NCI-H748 (cell line): ENCODE results near the gene DFFB.

ENCODE experiments used
- DNase-seq: peaks from one replicate; lab custom pipeline; 2025; ENCODE audit not compliant: unreplicated experiment; lab: John Stamatoyannopoulos, UW

Gene DFFB

DNA sequence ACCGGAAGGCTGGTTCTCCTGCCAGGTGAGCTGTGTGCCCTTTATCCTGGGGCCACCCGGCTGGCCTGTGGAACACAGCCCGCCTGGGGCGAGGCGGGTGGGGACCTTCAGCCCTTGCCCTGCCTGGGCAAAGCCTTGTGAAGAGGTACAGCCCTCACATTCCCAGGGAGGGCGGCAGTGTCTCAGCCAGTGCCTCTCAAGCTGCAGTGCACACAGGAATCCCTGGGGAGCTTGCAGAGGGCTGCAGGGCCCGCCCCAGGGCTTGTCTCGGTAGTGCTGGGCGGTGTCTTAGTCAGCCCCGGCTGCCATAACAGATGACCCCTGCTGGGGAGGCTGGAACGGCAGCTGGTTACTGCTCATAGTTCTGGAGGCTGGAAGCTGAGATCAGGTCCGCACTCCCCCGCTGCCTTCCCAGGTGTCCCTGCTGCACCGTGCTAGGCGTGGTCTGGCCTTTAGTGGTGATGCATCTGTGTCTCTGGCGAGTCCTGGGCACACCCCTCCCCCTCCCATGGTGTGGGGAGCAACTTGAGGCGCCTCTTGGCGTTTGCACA lies 12.6 kb downstream of the DFFB start:
- DNase-seq, result no peak

DNA sequence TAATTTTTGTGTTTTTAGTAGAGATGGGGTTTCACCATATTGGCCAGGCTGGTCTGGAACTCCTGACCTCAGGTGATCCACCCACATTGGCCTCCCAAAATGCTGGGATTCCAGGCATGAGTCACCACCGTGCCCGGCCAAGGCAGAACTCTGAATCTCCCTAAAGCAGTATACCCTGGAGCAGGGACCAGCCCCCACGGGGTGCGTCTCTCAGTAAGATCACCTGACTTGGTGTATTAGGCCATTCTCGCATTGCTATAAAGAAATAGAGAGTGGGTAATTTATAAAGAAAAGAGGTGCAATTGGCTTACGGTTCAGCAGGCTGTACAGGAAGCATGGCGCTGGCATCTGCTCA lies 14.2 kb downstream of the DFFB start:
- no peak for DNase-seq

DNA sequence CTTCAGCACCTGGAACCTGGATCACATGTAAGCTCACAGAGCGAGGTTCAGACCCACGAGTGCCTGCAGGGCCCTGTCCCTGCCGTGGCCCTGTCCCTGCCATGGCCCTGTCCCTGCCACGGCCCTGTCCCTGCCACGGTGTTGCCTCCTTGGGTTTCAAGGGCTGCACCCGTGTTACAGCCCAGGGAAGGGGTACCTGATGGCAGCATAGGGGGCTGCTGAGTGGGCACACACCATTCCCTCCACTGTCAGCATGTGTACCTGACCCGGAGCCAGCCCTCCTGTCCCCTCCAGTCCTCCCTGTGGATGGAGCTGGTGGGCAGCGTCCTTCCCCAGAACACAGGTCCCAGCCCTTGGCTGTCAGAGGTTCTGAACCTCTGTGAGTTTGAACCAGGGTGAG lies 15.3 kb downstream of the DFFB start:
- no peak for DNase-seq

DNA sequence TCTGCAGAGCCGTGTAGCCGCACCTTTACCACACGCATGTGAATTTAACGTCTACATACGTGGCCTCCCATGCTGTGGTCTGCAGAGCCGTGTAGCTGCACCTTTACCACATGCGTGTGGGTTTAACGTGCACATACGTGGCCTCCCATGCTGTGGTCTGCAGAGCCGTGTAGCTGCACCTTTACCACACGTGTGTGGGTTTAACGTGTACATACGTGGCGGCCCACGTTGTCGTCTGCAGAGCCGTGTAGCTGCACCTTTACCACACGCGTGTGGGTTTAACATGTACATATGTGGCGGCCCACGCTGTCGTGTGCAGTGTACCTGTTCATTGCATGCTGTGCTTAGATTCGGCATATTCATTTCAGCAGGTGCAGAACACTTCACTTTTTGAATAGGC lies 17.5 kb downstream of the DFFB start:
- no peak for DNase-seq

GRCh38 chr1:3876716-3877115 lies 19.4 kb downstream of the DFFB start:
- DNase-seq, result no peak

- no peak for DNase-seq
Measured at GRCh38 chr1:3879099-3879498, 21.8 kb downstream of the DFFB start.

DNA sequence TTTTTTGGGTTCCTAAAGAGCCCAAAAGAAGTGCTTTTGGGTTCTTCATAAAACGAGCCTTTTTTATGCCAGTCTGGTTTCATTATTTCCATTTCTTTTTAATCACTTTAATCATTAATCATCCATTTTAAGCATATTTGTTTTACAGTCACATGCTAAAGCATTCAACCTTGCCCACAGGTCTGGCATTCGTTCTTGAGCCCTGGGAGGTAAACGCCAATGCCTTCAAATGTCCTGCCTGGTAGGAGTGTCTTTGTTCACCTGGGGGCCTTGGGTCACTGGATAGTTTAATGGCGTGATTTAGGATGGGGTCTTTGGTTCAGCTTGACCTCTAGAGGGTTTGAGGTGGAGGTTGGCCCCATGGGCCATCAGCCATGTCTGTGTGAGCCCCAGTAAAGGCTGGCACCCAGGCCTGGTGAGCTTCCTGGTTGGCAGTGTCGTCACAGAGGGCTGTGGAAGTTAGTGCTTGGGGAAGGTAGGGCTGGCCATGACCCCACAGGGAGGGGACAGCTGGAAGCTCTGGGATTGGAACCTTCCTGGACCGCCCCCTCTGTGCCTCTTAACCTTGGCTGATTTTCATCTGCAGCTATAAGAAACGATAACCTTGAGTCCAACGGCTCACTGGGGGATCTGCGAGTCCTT lies 22.6 kb downstream of the DFFB start:
- no peak for DNase-seq

DNA sequence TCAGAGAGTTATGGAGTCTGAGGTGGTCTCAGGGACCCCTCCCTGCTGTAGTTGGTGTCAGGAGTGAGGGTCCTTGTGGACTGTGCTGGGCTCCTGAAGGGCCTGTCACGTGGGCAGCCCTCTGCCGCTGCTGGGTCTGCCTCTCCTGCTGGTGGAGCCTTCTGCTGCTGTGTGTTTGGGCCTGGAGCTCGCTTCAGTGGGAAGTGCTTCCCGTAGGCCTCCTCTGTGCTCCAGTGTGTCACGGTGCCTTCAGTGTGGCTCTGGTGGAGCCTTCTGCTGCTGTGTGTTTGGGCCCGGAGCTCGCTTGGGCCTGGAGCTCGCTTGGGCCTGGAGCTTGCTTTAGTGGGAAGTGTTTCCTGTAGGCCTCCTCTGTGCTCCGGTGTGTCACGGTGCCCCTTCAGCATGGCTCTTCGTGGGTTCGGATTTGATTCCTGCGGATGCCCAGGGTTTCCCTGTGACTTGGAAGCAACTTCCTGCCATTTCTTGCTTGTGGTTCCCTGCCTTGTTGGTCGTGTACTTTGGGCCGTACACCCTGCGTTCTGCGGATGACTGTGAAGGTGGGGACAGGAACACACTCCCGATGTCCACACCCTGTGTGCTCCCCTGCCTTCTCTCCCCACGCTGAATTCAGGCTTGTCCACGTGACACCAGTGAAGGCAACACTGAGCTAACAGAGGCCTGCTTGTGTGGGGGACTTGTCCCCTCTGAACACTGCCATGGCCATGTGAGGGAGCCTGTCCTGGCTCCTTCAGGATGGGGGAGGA lies 23.3 kb downstream of the DFFB start:
- DNase-seq, result no peak

GRCh38 chr1:3881193-3881480 lies 23.9 kb downstream of the DFFB start:
- DNase-seq, result no peak

- no peak for DNase-seq
Measured at GRCh38 chr1:3883194-3883925, 26.1 kb downstream of the DFFB start.

DNA sequence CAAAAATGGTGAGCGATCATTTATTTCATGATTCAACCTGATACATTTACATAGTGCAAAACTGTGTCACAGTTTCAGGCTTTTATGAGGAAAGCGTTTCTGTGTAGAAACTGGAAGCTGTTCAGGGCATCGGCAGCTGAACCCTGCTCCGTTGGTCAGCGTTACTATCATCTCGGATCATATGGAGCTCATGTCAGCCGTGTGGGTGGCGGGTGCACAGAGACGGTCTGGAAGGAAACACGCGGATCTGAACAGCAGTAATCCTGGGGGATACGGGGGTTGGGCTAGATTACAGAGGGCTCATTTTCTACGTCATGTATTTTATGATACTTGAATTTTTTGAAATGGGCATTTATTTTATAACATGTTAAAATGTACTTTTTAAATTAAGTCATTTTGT lies 27.7 kb downstream of the DFFB start:
- no peak for DNase-seq

- no peak for DNase-seq
Measured at GRCh38 chr1:3885611-3886010, 28.3 kb downstream of the DFFB start.

DNA sequence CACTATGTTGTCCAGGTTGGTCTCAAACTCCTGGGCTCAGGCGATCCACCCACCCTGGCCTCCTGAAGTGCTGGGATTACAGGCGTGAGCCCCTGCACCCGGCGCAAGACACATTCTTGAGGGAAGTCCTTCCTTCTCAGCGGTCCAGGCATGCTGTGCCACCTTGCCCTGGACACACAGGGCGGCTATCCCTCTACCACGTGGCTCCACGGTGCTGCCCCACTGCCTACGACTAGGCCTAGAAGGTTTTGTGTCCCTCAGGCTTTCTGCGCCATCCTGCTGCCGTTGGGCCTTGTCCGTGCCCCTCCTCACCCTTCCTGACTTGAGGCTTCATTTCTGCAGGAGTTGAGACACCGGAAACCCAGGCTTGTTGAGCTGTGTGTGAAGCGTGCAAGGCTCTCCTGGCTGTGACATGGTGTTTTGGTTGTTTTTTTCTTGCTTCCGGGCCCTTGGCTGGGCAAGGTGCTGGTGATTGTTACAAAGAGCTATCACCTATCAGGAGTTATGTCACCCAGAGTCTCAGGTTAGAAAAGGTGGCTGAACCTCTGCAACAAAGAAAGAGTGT lies 28.9 kb downstream of the DFFB start:
- DNase-seq, result no peak

- DNase-seq, result no peak
Measured at GRCh38 chr1:3886691-3887090, 29.4 kb downstream of the DFFB start.

DNA sequence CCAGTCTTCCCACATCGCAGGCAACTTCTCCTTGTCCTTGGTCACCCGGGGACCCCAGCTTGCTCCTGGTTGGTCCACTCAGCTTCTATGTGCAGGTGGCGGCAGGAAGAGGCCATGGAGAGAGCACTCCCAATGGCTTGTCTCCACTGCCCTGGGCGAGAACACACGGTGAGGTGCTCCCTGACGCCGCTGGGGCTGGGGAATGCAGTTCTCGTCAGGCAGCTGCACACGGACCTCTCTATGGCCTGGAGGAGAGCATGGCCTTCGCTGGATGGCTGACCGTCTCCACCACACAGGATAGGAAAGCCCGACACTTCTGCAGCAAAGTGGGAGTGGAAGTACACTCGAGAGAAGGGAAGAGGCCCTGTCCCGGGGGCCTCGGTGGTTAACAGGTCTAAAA lies 31.0 kb downstream of the DFFB start:
- no peak for DNase-seq

DNA sequence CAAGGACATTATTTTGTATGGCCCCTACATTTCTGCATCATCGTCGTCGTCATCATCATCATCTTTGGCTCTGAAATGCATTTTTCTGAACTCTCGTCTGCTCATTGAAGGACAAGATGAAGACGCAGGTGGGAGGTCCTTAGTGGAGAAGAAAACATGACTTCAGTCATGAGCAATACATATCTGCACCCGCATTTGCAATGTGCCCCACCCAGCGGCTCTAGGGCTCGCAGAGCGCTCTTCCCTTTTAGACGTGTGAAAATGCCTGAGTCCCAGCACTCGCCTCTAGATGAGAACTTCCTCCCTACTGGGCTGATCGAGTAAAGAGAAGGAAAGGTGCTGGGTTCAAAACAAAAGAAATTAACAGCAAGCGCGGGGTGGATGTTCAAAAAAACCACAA lies 32.7 kb downstream of the DFFB start:
- no peak for DNase-seq

DNA sequence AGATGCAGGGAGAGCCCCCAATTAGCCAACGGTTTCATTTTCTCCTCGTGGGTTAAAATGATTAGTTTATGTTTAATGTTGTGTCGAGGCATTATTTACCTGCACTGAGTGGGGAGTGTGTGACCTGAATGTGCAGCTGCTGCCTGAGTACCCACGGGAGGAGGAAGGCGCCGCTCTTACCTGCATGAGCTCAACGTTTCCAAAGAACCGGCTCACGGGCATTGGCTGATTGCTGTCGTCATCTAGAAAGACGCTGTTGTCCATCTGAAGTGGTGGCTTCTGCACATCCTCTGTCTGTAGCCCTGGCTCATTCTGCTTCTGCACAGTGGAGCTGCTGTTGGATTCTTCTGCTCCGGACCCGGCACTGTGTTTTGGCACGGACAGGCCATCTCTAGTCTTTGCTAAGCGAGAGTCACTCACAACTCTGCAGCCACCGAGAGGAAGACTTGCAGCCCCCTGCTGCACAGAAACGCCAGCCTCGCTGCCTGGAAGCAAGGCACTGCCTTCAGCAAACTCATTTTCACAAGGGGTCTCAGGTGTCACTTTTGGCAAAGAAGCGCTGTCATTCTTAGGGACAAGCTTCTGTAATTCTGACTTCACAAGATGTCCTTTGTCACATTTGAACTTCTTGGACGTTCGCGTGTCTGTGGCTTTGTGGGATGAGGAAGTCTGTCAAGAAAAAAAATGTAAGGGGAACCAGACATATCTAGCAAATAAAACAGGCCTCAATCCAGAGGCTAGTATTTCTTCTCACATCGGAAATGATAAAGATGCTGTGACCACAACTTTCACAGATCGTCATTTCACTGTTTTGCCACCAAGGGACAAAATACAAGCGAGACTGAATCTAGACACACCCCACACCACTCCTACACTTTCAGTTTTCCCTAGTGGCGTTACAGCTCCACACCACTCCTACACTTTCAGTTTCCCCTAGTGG lies 33.4 kb downstream of the DFFB start:
- DNase-seq, result no peak

GRCh38 chr1:3891329-3891865 lies 34.1 kb downstream of the DFFB start:
- no peak for DNase-seq

- DNase-seq, result no peak
Measured at GRCh38 chr1:3892748-3893147, 35.5 kb downstream of the DFFB start.

GRCh38 chr1:3893190-3893589 lies 35.9 kb downstream of the DFFB start:
- DNase-seq, result no peak
